ENCODE results near the gene MPPED1.

The MPPED1 gene

DNA sequence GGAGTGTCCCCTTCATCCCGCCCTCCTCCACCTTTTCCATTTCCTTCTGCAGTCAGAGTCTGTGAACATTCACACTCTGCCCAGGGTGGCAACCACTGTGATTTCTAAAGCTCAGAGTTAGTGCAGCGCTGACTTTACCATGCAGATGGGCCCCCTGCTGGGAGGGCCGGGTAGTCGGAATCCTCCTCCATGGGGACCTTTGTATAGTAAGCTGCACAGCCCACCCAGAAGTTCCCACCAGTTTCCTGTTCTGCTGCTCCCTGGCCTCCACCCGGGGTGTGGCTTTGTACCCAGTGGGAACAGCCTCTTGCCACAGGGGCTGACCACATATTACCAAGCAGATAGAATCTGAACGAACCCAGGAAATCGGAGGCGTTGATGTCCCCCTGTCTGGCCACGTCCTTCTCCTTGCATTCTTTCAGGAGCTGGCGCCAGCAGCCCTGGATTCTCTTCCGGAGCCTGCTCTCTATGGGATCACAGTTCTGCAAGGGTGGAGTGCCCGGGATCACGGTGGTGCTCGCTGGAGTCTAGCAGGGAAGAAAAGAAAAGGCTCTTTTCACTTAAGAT is 125.3 kb downstream of the MPPED1 start:
- DNase-seq (ENCODE audit: low read depth in 3 of 3, low spot score in 1 of 3) = no peak

DNA sequence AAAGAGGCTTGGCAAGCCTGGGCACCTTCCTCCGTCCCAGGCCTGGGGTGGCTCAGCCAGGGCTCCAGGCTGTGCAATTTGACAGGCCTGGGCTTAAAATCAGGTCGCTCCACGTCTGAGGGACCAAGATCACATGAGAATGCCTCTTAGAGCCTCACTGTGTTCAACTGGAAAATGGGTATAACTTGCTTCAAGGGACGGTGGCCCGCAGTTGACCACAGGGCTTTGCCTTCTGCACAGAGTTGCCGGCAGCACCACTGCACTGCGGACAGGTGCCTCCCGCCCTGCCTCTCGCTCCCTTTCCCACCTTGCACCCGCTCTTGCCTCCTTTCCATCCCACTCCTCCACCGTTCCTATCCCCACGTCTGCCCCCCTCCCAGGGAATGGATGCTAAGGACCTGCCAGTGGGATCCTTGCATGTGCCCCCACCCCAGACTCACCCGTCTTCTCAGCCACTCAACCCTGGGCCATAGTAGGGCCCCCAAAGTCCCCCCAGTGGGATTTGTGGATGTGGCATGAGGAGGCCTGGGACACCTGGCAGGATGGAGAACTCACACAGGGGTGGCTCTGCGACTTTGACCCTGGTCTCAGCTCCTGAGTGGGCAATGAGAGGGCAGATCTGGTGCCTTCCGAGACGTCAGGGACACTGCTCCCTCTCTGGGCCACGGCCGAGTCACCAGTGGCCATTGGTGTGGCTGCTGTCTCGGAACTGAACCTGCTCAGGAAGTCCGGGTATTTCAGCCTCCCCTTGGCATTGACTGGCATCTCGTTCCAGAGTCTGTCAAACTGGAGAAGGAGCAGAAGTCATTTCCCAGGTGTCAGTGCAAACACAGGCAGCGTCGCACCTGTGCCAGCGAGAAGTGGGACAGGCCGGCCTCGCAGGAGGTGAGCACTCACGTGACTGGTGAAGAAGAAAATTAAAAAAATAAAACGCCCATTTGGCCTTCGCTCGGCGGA is 128.0 kb downstream of the MPPED1 start:
- DNase-seq (ENCODE audit: low read depth in 3 of 3, low spot score in 1 of 3) = no peak

DNA sequence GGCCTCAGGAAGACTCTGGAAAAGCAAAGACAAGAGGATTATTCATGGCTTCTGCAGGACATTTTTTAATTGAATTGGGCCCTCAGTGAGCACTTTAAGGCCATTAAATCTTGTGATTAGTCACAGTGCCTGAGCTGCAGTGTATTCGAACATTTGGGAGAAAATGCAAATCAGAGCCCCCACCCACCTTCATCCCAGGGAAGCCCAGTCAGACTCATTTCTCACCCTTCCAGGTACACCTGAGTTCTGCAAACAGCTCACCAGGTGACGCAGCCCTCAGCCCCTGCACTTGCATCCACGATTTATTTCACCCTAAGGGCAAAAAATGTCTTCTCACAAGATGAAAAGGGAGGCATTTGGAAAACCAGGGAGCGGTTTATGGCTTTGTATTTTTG is 128.7 kb downstream of the MPPED1 start:
- DNase-seq (ENCODE audit: low read depth in 3 of 3, low spot score in 1 of 3) = no peak

DNA sequence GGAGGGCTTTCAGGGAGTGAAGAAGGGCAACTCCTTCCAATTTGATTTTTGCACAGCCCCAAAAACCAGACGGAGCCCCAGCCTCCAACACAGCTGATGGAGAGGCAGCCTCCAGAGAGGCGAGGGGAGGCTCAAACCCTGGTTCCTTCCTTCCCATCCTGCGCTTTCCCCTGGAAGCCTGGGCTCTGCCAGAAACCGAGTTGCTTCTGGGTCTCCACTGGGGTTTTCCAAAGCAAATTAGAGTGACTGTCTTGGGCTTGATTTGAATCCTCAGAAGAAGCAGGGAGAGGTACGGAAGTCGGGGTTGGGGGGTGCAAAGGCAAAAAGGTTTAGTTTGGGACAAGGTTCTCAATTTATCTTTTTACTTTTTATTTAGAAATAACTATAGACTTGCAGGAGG is 129.2 kb downstream of the MPPED1 start:
- DNase-seq (ENCODE audit: low read depth in 3 of 3, low spot score in 1 of 3) = no peak

DNA sequence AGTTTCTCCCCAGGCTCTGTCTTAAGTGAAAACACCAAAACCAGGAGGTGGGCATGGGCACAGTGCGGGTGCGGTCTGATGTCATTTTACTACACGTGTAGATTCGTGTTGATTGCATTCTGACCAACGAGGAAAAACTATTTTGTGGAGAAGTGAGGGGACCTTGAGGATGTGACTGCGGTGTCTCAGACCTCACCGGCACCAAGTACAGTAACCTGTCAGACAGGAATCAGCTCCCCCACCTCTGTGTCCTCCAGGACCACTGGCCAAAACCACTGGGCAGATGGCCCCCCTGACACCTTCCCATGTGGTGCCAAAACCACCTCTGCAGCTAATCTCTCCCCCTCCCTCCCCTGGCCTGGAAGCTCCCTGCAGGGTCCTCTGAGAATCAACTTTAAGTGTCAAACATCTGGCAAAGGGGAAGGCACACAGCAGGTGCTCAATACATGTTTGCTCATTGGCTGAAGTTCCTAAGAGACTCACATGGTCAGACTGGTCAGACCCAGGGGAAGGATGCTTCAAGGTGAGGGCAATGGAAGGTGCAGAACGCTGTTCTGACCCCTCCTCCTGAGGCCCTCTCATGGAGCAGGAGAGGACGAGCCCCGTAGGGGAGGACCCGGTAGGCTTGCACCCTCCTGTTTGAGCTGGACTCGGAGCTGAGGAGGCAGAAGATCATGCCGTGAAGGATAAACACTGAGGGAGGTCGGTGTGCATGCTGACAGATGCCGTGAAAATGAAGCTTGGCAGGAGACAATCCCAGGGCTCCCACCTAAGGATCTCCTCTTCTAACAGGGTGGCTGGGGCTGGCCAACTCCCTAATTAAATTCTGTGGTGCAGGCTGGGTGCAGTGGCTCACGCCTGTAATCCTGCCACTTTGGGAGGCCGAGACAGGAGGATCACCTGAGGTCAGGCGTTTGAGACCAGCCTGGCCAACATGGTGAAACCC is 129.9 kb downstream of the MPPED1 start:
- no peak for DNase-seq (ENCODE audit: low read depth in 3 of 3, low spot score in 1 of 3)

DNA sequence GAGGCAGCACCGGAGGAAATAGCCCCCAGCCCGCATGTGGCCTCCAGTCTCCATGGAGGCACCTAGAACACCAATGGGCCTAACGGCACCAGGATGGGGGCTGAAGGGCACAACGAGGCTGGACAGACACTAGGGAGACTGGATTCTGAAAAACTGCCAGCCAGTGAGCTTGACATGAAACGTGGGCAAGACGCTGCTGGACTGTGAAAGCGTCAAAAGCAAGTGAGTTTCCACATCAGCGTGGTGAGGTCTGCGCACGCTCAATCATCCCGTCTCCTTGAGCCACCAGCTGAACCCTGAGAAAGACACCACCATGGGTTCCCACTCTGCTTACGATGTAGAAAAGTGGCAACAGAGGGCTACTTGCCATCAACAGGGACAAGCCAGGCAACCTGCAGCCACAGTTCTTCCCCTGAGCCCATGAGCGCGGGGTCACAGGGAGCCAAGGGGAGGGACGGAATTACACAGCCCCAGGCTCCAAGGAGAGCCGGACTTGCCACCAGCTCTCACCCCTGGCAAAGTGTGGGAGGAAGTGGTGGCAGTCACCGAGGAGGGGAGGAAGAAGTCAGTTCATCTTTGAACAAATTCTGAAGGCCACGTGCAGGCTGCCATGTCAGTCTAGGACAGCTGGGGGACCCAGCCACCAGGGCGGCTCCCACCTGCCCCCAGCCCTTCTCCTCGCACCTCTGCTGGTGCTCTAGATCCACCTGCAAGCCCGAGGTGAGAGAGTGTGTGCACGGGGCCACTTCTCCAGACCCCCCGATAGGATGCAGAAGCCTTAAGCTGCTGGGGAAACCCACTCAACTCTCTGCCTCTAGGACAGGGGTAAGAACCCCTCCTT is 131.1 kb downstream of the MPPED1 start:
- DNase-seq (ENCODE audit: low read depth in 3 of 3, low spot score in 1 of 3) = no peak

DNA sequence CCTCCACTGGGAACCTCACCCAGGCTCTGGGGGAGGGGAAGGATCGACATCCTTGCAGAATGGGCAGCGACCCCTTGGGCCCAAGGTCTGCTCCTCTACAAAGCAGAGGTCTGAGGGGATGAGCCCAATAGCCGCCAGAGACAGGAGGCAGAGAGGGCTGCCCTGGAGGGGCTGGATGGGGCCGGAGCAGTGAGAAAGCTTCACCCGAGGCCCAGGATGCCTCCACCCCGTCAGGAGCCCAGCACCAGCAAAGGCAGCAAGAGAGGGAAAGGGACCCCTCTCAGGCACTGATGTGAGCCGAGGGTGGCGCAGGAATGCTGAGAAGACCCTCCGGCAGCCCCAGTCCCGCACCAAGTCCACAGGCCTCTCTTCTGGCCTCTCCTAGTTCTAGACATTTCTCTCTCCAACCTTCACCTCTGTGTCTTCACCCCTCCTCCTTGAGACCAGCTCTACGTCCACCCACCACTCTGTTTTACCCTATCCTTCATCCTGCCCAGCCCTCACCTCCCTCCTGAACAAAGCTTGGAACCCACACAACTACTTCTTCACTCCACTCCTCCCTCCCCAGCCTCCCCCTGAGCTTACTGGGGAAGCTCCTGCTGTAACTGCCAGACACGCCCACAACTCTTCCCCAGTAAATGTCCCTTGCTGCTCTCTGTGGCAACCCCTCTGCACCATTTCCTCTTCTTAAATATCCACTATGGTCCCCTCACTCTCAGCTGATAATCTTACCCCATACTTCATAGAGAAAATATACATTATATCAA is 131.9 kb downstream of the MPPED1 start:
- no peak for DNase-seq (ENCODE audit: low read depth in 3 of 3, low spot score in 1 of 3)

DNA sequence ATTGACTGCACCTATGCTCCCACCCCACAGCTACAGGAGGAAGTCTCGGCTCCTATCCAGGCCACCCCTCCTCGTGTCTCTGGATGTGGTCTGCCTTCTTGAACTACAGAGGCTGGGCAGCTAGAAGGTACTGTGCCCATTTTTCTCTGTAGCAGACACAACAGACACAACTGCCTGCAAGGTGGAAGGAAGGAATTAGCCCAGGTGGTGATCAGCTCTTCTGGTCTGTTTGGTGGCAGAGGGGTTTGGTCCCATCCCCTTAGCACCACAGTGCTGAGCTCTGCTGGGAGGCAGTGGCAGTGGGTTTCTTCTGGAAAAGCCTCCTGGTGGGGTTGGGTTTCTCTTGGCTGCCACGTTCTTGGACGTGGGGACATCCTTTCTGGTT is 132.5 kb downstream of the MPPED1 start:
- no peak for DNase-seq (ENCODE audit: low read depth in 3 of 3, low spot score in 1 of 3)

DNA sequence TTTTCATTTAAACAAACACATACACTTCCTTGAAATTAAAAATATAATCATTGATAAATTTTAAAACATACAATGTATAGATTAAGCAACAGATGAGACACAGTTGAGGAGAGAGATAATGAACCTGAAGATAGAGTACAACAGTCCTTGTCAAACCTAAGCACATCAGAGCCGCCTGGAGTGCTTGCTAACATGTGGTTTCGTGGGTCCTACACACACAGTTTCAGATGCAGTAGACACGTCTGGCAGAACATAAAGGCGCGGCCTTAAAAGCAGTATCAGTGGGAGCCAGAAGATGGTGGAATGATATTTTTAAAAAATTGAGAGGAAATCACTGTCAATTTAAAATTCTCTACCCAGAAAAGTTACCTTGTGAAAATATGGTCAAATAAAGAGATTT is 134.4 kb downstream of the MPPED1 start:
- DNase-seq (ENCODE audit: low read depth in 3 of 3, low spot score in 1 of 3) = no peak

DNA sequence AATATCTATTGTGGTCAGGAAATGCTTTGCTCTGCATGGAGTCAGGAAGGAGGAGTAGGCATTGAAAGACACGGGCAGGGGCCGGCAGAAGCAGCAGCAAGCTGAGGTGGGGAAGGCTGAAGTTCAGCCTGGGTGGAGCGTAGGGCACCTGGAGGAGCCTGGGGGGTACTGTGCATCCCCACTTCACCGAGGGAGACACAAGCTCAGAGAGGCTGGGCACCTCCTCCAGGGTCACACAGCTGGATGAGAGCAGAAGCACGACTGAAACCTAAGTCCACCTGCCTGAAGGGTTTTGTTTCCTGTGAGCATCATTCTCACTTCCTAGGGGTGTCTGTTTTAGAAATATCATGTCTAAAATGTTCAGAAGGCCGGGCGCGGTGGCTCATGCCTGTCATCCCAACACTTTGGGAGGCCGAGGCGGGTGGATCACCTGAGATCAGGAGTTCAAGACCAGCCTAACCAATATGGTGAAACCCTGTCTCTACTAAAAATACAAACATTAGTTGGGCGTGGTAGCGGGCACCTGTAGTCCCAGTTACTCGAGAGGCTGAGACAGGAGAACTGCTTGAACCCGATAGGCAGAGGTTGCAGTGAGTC is 138.3 kb downstream of the MPPED1 start:
- no peak for DNase-seq (ENCODE audit: low read depth in 3 of 3, low spot score in 1 of 3)

DNA sequence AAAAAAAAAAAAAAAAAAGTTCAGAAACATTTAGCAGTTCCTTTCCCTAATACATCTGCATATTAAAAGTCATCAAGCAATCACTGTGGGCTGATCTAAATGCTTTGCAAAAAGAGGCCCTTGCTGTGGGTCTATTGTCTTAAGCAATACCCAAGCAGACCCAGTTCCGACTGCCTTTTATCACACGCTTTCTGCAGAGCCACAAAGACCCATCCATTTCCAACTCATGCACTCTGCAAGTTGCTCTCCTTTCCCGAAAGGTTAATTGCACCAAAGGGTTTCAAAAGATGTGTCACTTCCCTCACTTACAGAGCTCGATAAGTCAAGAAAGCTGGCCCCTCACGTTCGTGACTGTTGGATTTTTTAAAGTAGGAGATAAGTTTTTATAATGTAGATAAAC is 138.9 kb downstream of the MPPED1 start:
- DNase-seq (ENCODE audit: low read depth in 3 of 3, low spot score in 1 of 3) = no peak

DNA sequence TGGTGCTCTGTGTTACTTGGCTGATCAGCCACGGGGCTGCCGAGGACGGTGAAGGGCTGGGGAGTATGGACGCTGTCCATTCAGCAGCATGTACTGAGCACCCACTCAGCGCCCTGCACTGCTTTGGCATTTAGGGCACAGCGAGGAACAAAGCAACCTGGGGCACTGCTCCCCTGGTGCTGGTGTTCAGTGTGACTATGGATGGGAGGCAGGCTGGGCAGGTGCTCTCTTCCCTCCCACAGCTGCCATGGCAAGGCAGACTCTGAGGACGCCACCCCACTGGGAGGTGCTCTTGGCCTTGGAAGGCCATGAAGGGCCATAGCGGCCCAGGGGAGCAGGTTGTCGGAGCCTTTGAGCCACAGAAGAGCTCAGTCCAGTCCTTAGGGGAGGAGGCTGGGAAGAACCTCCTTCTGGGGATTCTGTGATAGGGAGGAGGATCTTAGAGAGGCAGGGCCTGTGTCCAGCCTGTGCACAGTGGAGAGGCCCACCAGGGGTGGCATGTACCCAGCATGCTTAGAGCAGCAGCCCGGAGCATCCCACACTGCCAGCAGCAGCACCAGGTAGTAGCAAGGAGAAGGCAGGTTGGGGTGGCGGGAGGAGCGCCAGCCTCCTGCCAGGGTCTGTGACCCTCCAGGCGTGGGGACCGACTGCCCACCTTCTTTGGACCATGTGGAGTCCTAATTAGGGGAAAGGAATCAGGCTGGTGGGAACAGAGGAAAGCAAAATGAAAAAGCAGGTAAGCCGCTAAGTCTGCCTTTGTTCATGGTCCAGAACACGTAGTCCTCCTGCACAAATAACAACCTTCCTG is 141.8 kb downstream of the MPPED1 start:
- no peak for DNase-seq (ENCODE audit: low read depth in 3 of 3, low spot score in 1 of 3)

DNA sequence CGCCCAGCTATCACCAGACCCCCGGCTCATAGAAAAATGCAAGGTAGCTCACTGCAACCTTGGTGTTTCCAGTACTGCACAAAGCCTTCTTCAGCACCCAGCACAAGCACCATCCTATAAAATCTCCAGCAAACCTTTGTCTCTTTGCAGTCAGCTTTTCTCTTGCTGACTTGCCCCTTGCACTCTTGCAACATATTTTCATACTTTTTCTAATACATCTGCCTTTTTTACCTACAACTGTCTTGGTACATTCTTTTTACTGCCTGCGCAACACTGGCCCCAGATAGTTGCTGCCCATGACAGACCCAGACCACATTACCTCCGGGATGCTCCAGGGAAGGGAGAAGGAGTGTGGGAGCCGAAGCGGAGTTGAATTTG is 142.4 kb downstream of the MPPED1 start:
- DNase-seq (ENCODE audit: low read depth in 3 of 3, low spot score in 1 of 3) = no peak

DNA sequence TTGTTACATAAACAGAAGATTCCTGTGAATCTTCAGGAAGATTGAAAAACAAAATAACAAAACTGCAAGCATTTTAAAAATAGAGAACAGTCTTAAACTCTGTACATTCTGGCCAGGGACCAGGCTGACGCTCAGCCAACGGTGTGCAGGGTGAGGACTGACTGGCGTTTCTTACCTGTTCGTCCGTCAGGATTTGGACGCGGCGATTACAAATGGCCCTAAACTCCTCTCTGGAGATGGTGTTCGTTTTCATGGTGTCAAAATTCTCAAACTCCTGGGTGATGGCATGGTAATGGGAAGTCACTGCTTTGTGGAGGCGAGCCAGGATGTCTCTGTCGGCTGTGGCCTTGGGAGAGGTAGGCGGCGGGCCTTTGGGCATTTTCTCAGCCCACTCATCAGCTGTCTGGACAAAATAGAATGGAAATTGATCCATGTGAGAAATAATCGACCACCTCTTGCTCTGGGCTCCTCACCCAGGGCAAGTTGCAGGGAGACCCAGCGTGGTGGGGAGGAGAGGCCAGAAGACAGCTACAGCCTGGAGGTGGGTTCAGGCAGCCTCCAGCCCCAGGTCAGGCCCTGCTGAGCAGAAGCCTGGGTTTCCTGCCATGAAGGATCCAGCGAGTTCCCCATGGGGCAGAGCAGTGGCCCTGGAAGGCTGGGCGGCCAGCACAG is 143.0 kb downstream of the MPPED1 start:
- no peak for DNase-seq (ENCODE audit: low read depth in 3 of 3, low spot score in 1 of 3)

DNA sequence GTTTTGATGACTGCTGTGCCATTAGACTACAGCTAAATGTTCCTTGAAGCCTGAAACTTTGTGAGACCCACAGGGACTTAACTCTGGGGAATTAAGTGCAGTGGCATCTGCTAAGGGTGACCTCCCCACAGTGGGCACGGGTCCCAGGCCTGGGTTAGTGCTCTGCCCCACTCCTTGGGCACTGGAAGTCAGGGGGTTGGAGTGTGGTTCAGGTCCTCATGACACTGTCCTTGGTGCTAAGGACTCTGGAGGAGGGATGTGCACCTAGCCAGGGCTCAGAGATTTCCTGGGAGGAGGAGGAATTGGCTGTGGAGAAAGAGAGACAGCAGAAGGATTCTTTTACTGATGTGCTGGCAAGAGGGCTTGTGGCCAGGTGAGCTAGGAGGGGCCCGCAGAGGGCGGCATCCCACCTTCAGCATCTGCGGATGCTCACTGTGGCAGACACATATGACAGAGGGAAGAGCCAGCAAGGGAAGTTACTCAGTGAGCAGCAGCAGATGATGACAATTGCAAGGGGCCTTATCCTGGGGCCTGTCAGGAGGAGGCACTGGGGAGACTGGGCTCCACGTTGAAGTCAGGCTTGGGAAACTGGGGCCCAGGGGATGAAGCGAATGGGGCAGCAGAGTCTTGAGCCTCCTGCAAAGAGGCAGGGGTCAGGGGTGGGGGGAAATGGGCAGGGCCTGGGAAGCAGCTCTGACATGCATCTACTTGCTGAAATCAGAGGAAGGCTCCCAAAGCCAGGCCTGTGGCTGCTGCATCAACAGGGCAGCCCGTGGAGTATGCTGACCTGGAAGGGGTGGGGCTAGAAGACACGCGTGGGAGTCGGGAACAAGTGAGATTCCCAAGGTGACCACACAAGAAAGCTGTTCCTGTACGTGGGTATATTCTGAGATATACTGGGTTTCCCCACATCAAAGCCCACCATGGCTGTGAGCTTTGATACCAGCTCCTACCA is 144.0 kb downstream of the MPPED1 start:
- no peak for DNase-seq (ENCODE audit: low read depth in 3 of 3, low spot score in 1 of 3)

All from stimulated activated CD4-positive, alpha-beta T cell treated with anti-CD3 and anti-CD28 coated beads, TNF-alpha, amount 100 ng/mL, for 1 hour (primary cell).